Endothelial cell (in vitro differentiated cells): ENCODE results near the gene LARGE1. TPM values are rescaled to one million over a fixed set of nuclear protein-coding genes. Genes with fewer than 3 reads are reported as not detected.
A peak's percentile ranks its signal among the peaks of the same experiment; 100 is the strongest.

ENCODE experiments used
- DNase-seq: peaks from one replicate; pipeline ENCODE4 v3.0.0; 2021; ENCODE audit warnings: low spot score
- H3K27ac Mint-ChIP-seq: one replicate; pipeline ENCODE4 v1.8.0; 2021; ENCODE audit warnings: mixed read lengths, inconsistent platforms; ENCODE audit not compliant: unreplicated experiment
- H3K27me3 Mint-ChIP-seq: one replicate; pipeline ENCODE4 v1.8.0; 2021; ENCODE audit warnings: mild to moderate bottlenecking, moderate library complexity, mixed read lengths, inconsistent platforms; ENCODE audit not compliant: unreplicated experiment
- H3K36me3 Mint-ChIP-seq: one replicate; pipeline ENCODE4 v1.8.0; 2021; ENCODE audit warnings: mild to moderate bottlenecking, low read depth, mixed read lengths, inconsistent platforms; ENCODE audit not compliant: unreplicated experiment
- H3K4me1 Mint-ChIP-seq: one replicate; pipeline ENCODE4 v1.8.0; 2021; ENCODE audit warnings: mild to moderate bottlenecking, mixed read lengths, inconsistent platforms; ENCODE audit not compliant: unreplicated experiment
- H3K4me3 Mint-ChIP-seq: one replicate; pipeline ENCODE4 v1.8.0; 2021; ENCODE audit warnings: mild to moderate bottlenecking, mixed read lengths, inconsistent platforms; ENCODE audit not compliant: unreplicated experiment
- H3K9me3 Mint-ChIP-seq: one replicate; pipeline ENCODE4 v1.8.0; 2021; ENCODE audit warnings: mixed read lengths, inconsistent platforms; ENCODE audit not compliant: unreplicated experiment
- CTCF ChIP-seq: fragments of 200-600 bp; sonication (generic); IDR thresholded peaks from one replicate; pipeline ENCODE4 v1.5.0; 2021; ENCODE audit warnings: antibody characterized with exemption; ENCODE audit not compliant: unreplicated experiment
- total RNA-seq: library from RNA; stranded (reverse); fragmentation: NEBNext Ultra II Directional; extraction: Animal tissue kit (Norgen Biotek cat#: 25700); gene quantifications from one replicate; pipeline ENCODE4 v1.2.1, GENCODE V29; 2021; ENCODE audit not compliant: unreplicated experiment

LARGE1 gene
- total RNA-seq, 1 donor from 2014 or later: 25.4 TPM

- no peaks in the 10 kb centered on the region for H3K27me3 Mint-ChIP-seq
- peaks cover 9% of the 10 kb centered on the region for H3K9me3 Mint-ChIP-seq
- H3K4me3 Mint-ChIP-seq: no peak overlapping the region
- H3K4me1 Mint-ChIP-seq: peaks cover 3% of the 10 kb centered on the region
- TF ChIP-seq CTCF: no peak
- no peak for DNase-seq
- H3K36me3 Mint-ChIP-seq: peaks cover 7% of the 10 kb centered on the region
- no peak overlapping the region for H3K27ac Mint-ChIP-seq
Measured at GRCh38 chr22:33792832-33793231, 127.4 kb downstream of the LARGE1 start.

GRCh38 chr22:33789690-33790253, 130.5 kb downstream of the LARGE1 start:
- no peaks in the 10 kb centered on the region for H3K27me3 Mint-ChIP-seq
- peaks cover 8% of the 10 kb centered on the region for H3K4me1 Mint-ChIP-seq
- DNase-seq: no peak
- H3K4me3 Mint-ChIP-seq: no peak overlapping the region
- H3K36me3 Mint-ChIP-seq: peaks cover 7% of the 10 kb centered on the region
- TF ChIP-seq CTCF: no peak
- H3K27ac Mint-ChIP-seq: no peak overlapping the region
- peaks cover 9% of the 10 kb centered on the region for H3K9me3 Mint-ChIP-seq

- peaks cover 9% of the 10 kb centered on the region for H3K9me3 Mint-ChIP-seq
- H3K27ac Mint-ChIP-seq: no peak overlapping the region
Measured at GRCh38 chr22:33788927-33789326, 131.3 kb downstream of the LARGE1 start.

GRCh38 chr22:33787645-33788456, 132.4 kb downstream of the LARGE1 start:
- peaks cover 8% of the 10 kb centered on the region for H3K4me1 Mint-ChIP-seq
- peaks cover 9% of the 10 kb centered on the region for H3K9me3 Mint-ChIP-seq
- H3K36me3 Mint-ChIP-seq: peaks cover 7% of the 10 kb centered on the region
- H3K27me3 Mint-ChIP-seq: no peaks in the 10 kb centered on the region
- no peak for DNase-seq
- H3K27ac Mint-ChIP-seq: no peak overlapping the region
- no peak for TF ChIP-seq CTCF
- peak overlapping the region; percentile 1 for H3K4me3 Mint-ChIP-seq

More at GRCh38 chr22:33788927-33789326, 131.3 kb downstream of the LARGE1 start:
- Mint-ChIP-seq H3K4me3 (no peak overlapping the region), H3K27me3 (no peaks in the 10 kb centered on the region), H3K4me1 (peaks cover 8% of the 10 kb centered on the region), H3K36me3 (peaks cover 7% of the 10 kb centered on the region)
- TF ChIP-seq CTCF: no peak
- DNase-seq: no peak

GRCh38 chr22:33786149-33786548, 134.1 kb downstream of the LARGE1 start:
- H3K4me1 Mint-ChIP-seq: peaks cover 6% of the 10 kb centered on the region
- H3K27me3 Mint-ChIP-seq: no peaks in the 10 kb centered on the region
- TF ChIP-seq CTCF: no peak
- H3K36me3 Mint-ChIP-seq: peaks cover 7% of the 10 kb centered on the region
- peaks cover 9% of the 10 kb centered on the region for H3K9me3 Mint-ChIP-seq
- no peak for DNase-seq
- no peak overlapping the region for H3K27ac Mint-ChIP-seq
- no peak overlapping the region for H3K4me3 Mint-ChIP-seq
